A673 (cell line): ENCODE data around the gene DOCK8.

Experiments used
- CTCF ChIP-seq: fragments of 300-800, 200-600 bp; sonication (generic); conservative IDR thresholded peaks from 2 replicates; pipeline ENCODE4 v1.5.1; 2017; ENCODE audit warnings: low read depth, mild to moderate bottlenecking, antibody characterized with exemption, low read length, moderate library complexity, mixed read lengths
- EZH2 ChIP-seq: fragments of 200-600 bp; sonication (generic); IDR thresholded peaks from 2 replicates; pipeline ENCODE4 v1.6.1; 2017; ENCODE audit warnings: borderline replicate concordance, low read depth, mild to moderate bottlenecking, mixed read lengths, antibody characterized with exemption, low read length; ENCODE audit not compliant: poor library complexity, severe bottlenecking

GRCh38 chr9:306907-307306 is 92.2 kb downstream of the DOCK8 start:
- TF ChIP-seq CTCF (0 out of 2 replicates have a peak, but pooled peaks have one; percentile 13), EZH2 (no peak)
